ENCODE results near the gene CACNA2D3.

DNA sequence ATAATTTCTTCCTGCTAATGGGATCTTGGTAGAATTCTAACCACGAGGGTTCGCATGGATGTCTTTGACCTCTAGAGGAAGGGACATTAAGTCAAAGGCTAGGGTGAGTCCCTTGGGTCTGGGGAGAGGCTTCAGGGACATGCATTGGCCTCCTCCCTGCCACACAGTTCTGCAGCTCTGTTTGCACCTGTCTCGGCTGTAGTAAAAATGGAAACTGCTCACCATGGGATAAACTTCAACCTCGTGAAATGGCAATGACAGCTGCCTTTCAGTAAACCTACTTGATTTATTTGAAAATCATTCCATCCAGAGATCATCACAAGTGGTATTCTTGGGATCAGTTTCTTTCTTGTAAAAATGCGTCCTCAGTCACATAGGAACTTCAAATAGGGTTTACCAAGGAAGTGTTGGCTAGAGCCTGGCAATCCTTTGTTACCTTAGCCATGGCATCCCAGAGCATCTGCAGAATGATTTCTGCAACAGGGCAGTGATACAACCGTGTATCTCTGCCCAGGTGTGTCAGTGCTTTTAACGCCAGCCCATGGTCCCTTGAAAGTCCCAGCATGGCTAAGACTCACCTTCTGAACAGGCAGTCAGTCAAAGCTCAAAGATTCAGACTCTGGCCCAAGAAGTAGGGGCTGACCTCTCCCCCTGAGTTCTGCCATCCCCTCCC, 819.5 kb downstream of the CACNA2D3 start:
- TF ChIP-seq EZH2 (IDR thresholded peaks at IDR 0.05; ENCODE audit: insufficient read depth, poor library complexity, severe bottlenecking) (no peak), EZH2phosphoT487 (IDR thresholded peaks at IDR 0.05; ENCODE audit: insufficient read depth, low read depth) (no peak)
